Nucleus accumbens (tissue), 56 donors: ENCODE data around the gene ADK.
"Not testable (repeated sequence)": the region's sequence is repeated elsewhere in the genome, so short reads cannot be mapped to it uniquely, and the experiment has no call there.

Experiments
- DNase-seq, 56 donors: peaks; one replicate each; lab custom pipeline; 2025; lab: John Stamatoyannopoulos, UW

ADK gene

DNA sequence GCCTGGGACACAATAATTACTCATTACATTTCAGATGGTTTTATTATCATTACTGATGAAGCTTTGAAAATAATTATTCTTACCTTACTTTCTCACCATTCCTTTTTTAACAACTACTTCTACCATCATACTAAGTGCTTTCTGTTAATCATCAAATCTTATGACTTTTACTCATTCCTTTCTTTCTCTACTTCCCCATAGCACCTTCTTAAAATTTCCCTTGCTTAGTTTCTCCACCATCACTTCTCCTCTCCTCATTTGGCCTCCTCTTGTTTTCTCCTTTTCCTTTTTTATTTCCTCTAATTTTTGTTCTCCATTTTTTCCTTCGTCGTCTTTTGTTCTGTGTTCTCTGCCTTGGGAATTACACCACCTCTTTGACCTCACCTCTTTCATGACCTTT is 372.2 kb downstream of the ADK start:
- no peak for DNase-seq

- DNase-seq = no peak
Measured at GRCh38 chr10:74525885-74526284, 374.9 kb downstream of the ADK start.

DNA sequence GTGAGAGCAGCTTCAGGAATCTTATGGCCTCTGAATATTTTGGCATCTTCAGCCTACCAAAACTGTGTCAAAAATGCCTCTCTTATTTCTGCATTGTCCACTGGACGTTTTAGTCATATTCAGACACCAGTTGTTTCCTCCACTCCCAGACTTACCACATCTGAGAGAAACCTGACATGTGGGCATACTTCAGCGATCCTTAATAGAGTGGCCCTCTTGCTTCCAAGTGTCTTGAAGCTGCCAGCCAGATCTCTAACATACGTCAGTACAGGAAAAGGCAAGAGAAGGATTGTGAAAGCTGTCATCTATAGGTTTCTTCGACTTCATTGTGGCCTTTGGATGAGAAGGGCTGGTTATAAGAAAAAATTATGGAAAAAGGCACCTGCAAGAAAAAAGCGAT is 376.6 kb downstream of the ADK start:
- DNase-seq = not testable (repeated sequence)

GRCh38 chr10:74529205-74529604 is 378.2 kb downstream of the ADK start:
- no peak for DNase-seq

DNA sequence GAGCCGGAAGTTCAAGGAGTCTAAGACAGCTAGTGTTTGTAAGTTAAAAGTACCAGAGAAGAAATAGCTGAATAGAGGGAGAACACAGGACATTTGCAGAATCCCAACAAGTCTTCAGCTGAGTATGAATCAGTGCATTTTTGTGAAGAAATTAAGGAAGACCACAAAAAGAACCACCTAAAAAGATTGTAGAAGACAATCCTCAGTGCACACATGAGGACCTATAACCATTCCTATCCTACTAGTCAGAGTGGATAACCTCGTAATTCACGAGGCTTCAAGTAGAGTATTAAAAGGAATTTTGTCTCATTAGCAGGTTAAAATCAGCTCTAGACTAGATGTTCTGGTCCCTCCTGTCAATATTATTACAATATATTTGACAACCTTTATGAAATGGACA is 380.0 kb downstream of the ADK start:
- no peak for DNase-seq

- DNase-seq = no peak
Measured at GRCh38 chr10:74539317-74539716, 388.3 kb downstream of the ADK start.

- no peak for DNase-seq
Measured at GRCh38 chr10:74541375-74541774, 390.4 kb downstream of the ADK start.

- DNase-seq = no peak
Measured at GRCh38 chr10:74542077-74542476, 391.1 kb downstream of the ADK start.

GRCh38 chr10:74543276-74543675 is 392.3 kb downstream of the ADK start:
- no peak for DNase-seq

GRCh38 chr10:74544106-74544505 is 393.1 kb downstream of the ADK start:
- DNase-seq = no peak

- DNase-seq = no peak
Measured at GRCh38 chr10:74548676-74549075, 397.7 kb downstream of the ADK start.

- DNase-seq = no peak
Measured at GRCh38 chr10:74556072-74556705, 405.2 kb downstream of the ADK start.

- no peak for DNase-seq
Measured at GRCh38 chr10:74557098-74557497, 406.1 kb downstream of the ADK start.

DNA sequence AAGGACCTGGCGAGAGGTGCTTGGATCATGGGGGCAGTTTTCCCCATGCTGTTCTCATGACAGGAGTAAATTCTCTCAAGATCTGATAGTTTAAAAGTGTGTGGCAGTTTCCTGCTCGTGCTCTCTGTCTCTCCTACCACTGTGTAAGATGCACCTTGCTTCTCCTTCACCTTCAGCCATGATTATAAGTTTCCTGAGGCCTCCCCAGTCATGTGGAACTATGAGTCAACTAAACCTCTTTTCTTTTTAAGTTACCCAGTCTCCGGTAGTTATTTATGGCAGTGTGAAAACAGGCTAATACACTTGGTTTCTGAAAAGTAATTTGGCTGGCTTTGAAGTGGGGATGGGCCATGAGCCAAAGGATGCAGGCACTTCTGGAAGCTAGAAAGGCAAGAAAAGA is 407.4 kb downstream of the ADK start:
- no peak for DNase-seq

DNA sequence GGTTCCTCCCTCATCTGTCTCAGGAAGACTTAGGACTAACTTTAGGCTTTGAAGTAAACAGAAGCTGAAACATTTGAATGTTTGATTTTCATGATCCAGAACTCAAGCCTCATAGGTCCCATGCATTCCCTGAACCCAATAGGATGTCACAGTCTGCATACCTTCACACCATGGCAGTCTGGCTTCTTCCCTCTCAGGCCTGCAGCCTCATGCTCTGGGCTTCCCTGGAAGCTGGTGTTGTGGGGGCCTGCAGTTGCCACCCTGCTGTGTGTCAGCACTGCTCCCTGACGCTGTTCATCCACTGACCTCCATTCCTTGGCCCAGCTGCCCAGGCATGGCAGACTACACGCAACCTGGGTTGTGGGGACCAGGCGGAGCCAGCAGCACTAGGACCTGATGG is 407.9 kb downstream of the ADK start:
- no peak for DNase-seq

DNA sequence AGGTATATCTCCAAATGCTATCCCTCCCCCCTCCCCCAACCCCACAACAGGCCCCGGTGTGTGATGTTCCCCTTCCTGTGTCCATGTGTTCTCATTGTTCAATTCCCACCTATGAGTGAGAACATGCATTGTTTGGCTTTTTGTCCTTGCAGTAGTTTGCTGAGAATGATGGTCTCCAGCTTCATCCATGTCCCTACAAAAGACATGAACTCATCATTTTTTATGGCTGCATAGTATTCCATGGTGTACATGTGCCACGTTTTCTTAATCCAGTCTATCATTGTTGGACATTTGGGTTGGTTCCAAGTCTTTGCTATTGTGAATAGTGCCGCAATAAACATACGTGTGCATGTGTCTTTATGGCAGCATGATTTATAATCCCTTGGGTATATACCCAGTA is 417.9 kb downstream of the ADK start:
- DNase-seq = not testable (repeated sequence)

- DNase-seq = not testable (repeated sequence)
Measured at GRCh38 chr10:74573497-74573896, 422.5 kb downstream of the ADK start.

GRCh38 chr10:74575191-74575720 is 424.2 kb downstream of the ADK start:
- no peak for DNase-seq

DNA sequence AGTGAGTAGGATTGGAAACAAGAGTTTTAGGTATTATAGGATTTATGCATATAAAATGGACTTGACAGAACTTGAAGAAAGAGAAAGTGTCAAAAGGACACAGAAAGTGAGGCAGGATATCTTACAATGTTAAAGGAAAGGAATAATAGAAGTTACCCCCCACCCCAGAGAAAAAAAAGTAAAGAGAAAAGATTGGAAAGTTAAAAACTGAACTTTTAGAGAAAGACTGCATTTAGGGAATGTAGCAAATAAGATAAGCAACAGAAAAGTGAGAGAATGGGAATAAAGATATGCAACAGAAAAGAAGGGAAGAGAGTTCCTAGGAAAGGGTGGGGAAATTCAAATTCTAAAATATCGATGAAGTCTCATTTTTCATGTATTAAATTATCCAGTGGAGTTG is 424.9 kb downstream of the ADK start:
- DNase-seq = no peak

DNA sequence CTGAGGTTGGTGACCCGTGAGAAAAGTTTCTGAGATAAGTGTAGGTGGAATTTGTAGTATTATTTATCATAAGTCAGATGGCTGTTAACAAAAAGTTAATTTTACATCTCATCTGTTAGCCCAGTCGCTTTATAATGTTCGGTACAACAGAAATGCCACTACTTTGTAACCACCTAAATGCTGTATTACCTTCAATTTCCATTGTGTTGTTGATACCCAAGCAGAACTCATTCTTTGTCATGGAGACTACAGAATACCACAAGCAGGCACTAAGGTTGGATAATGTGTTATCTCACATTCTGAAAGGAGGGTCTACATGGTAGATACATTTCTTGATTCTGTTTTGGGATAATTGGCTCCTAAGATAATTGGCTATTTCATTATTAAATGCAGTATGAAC is 425.6 kb downstream of the ADK start:
- DNase-seq = no peak

- not testable (repeated sequence) for DNase-seq
Measured at GRCh38 chr10:74580438-74580837, 429.4 kb downstream of the ADK start.

GRCh38 chr10:74582566-74582965 is 431.5 kb downstream of the ADK start:
- no peak for DNase-seq
